T-cell (primary cell): ENCODE results near the gene TBX6. TPM values are rescaled to one million over a fixed set of nuclear protein-coding genes. Genes with fewer than 3 reads are reported as not detected.

Experiments used
- ATAC-seq, 4 experiments: fragments of 200-7000 bp in 3 of 4; fragments of 150-1000 bp in 1 of 4; cut with Tn5 transposase; replicated peaks in 1 of 4; 1 replicate in 3 of 4; 2 replicates in 1 of 4; pipeline ENCODE4 v1.10.0; 2021; ENCODE audit warnings: moderate library complexity in 3 of 4, mild to moderate bottlenecking in 2 of 4, moderate number of reproducible peaks in 1 of 4
- CTCF ChIA-PET, 2 donors: fragments of 300-600 bp; sonication (Branson Sonifier 250); formaldehyde crosslinking; loops; one replicate each; lab custom pipeline; 2022; ENCODE audit warnings: antibody characterized with exemption in 2 of 2; lab: Charles Lee
- POLR2A ChIA-PET, 2 donors: fragments of 300-600 bp; sonication (Branson Sonifier 250); formaldehyde crosslinking; loops; one replicate each; lab custom pipeline; 2022; ENCODE audit warnings: antibody characterized with exemption in 2 of 2; lab: Charles Lee
- DNase-seq, 35 experiments: peaks; one replicate each; pipeline versions ENCODE4 v3.0.0 to v3.0.0-alpha.2; 2013 to 2023
- H3K27ac ChIP-seq: one replicate; pipeline ENCODE4 v1.5.1; 2013; ENCODE audit warnings: low read length
- H3K27me3 ChIP-seq, 2 experiments: replicated peaks in 1 of 2; 1 replicate in 1 of 2; 2 replicates in 1 of 2; pipeline versions ENCODE4 v1.6.1 to v1.7.0; 2013; ENCODE audit warnings: low read length in 1 of 2, mixed read lengths in 1 of 2; ENCODE audit not compliant: control insufficient read depth in 2 of 2, insufficient read depth in 2 of 2; ENCODE audit errors: extremely low read depth in 1 of 2
- H3K36me3 ChIP-seq, 2 donors: 1 replicate in 1 of 2; 2 replicates in 1 of 2; pipeline versions ENCODE4 v1.6.1 to v1.7.0; 2013; ENCODE audit warnings: low read length in 1 of 2; ENCODE audit not compliant: control insufficient read depth in 2 of 2, insufficient read depth in 1 of 2; ENCODE audit errors: extremely low read depth in 1 of 2
- H3K4me1 ChIP-seq, 2 experiments: 1 replicate in 1 of 2; 2 replicates in 1 of 2; pipeline versions ENCODE4 v1.6.1 to v1.7.0; 2013; ENCODE audit warnings: low read length in 2 of 2, mixed read lengths in 1 of 2; ENCODE audit not compliant: insufficient read depth in 2 of 2, control insufficient read depth in 1 of 2; ENCODE audit errors: extremely low read depth in 1 of 2
- H3K4me3 ChIP-seq, 2 donors: 1 replicate in 1 of 2; 2 replicates in 1 of 2; pipeline versions ENCODE4 v1.5.1 to v1.7.0; 2013; ENCODE audit warnings: mild to moderate bottlenecking in 2 of 2, low read length in 1 of 2, moderate library complexity in 1 of 2; ENCODE audit not compliant: control insufficient read depth in 1 of 2; ENCODE audit errors: extremely low read depth in 1 of 2
- H3K9me3 ChIP-seq: 2 replicates; pipeline ENCODE4 v1.7.0; 2013
- H3K27ac Mint-ChIP-seq, 2 donors: one replicate each; pipeline ENCODE4 v1.8.0; 2020 to 2021; ENCODE audit warnings: mild to moderate bottlenecking in 2 of 2, mixed read lengths in 2 of 2
- H3K27me3 Mint-ChIP-seq, 2 donors: one replicate each; pipeline ENCODE4 v1.8.0; 2021 to 2022; ENCODE audit warnings: mixed read lengths in 2 of 2
- H3K36me3 Mint-ChIP-seq: one replicate; pipeline ENCODE4 v1.8.0; 2021; ENCODE audit warnings: mixed read lengths
- H3K4me1 Mint-ChIP-seq, 3 donors: one replicate each; pipeline ENCODE4 v1.8.0; 2020 to 2022; ENCODE audit warnings: mixed read lengths in 3 of 3, mild to moderate bottlenecking in 1 of 3
- H3K4me3 Mint-ChIP-seq, 3 donors: one replicate each; pipeline ENCODE4 v1.8.0; 2020 to 2022; ENCODE audit warnings: mild to moderate bottlenecking in 3 of 3, mixed read lengths in 3 of 3, moderate library complexity in 3 of 3
- H3K9me3 Mint-ChIP-seq, 3 donors: one replicate each; pipeline ENCODE4 v1.8.0; 2020 to 2022; ENCODE audit warnings: mixed read lengths in 3 of 3
- WGBS: methylation state at CpG from one replicate; pipeline ENCODE4 v1.1.5; 2013; ENCODE audit warnings: missing lambda C conversion rate; ENCODE audit not compliant: insufficient coverage; 5-methylcytosine and 5-hydroxymethylcytosine counted together
- total RNA-seq, 35 experiments: library from RNA in 6 of 35; stranded (reverse) in 6 of 35; fragments of 120-200 nt in 1 of 35; gene quantifications; one replicate each; pipeline versions ENCODE4 v1.2.1 to v1.2.4 and lab custom pipeline; 2013 to 2026

The TBX6 gene
- total RNA-seq, 5 donors from 2014 or later (not counting 1 experiment from before 2014, with no cell fraction given) = 1.4 to 2.0 (median 1.5) TPM

DNA sequence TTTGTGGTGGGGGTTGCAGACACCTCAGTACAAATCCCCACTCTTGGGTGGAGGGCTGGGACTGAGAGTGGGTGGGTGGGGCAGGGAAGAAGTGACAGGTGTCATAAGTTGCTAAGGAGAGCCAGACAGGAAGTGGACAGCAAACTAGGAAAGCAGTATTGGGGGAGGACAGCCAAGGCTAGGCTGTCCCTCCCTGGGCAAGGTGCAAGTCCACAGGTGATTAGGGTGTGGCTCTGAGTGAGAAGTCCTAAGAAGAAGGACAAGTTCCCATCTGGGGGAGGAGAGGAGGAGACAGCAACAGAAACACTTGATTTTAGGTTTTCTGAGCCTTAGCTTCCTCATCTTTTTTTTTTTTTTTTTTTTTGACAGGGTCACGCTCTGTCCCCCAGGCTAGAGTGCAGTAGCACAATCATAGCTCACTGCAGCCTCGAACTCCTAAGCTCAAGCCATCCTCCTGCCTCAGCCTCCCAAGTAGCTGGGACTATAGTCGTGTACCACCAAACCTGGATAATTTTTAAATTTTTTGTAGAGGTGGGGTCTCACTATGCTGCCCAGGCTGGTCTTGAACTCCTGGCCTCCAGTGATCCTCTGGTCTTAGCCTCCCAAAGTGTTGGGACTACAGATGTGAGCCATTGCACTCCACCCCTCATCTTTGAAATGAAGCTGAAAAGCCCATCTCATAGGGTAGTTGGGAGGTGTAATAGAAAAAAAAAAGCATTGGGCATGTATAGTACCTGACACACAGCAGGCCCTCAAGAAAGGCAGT, 28.8 kb upstream of the TBX6 start:
- Histone ChIP-seq H3K4me1 (peaks cover 9 to 35% of the 10 kb centered on the region in 2 experiments), H3K27me3 (no peaks in the 10 kb centered on the region), H3K27ac (no peak overlapping the region), H3K36me3 (peaks cover 8 to 33% of the 10 kb centered on the region in 2 donors), H3K9me3 (no peaks in the 10 kb centered on the region), H3K4me3 (no peak overlapping the region)
- Mint-ChIP-seq H3K9me3 (no peaks in the 10 kb centered on the region), H3K4me1 (peaks cover 24 to 28% (median 26%) of the 10 kb centered on the region in 3 donors), H3K4me3 (peak overlapping the region in 2 of 3 donors; percentile 17 to 27), H3K36me3 (peaks cover 13% of the 10 kb centered on the region), H3K27ac (peak overlapping the region; percentile 74 to 83), H3K27me3 (no peaks in the 10 kb centered on the region)
- no peak for DNase-seq
- POLR2A ChIA-PET = interaction anchor here in 1 of 2 donors (0.7 kb wide), 1 partner anchor 221 kb away, joined by 3 read pairs; no protein-coding TSS in a partner anchor
- no peak for ATAC-seq
- WGBS = no CpG with 5 or more reads among the region's 3 CpGs
- CTCF ChIA-PET = interaction anchor here in 1 of 2 donors (1.2 kb wide), 1 partner anchor 431 kb away, joined by 3 read pairs; no protein-coding TSS in a partner anchor

DNA sequence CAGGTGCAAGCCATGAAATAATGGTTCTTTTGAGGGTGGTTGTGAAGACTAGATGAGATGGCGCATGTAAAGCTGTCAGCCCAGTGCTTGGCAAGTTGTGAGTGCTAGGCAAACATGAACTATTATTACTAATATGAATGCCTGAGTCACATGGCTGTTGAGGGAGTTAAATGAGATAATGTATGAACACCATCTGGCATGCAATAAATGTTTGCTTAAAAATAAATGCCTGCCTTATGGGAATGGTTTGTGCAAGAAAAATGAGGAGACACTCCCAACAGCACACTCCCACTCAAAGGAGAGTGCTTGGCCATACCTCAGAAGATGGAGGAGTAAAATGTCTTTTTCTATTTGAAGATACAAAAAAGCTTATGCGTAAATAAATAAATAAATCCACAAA, 27.7 kb upstream of the TBX6 start:
- H3K4me3 Mint-ChIP-seq = no peak overlapping the region
- no CpG with 5 or more reads among the region's 2 CpGs for WGBS
- H3K27me3 ChIP-seq = no peaks in the 10 kb centered on the region
- H3K36me3 Mint-ChIP-seq = peaks cover 13% of the 10 kb centered on the region
- peaks cover 34 to 38% (median 37%) of the 10 kb centered on the region in 3 donors for H3K4me1 Mint-ChIP-seq
- ATAC-seq = no peak
- DNase-seq = no peak
- no peaks in the 10 kb centered on the region for H3K27me3 Mint-ChIP-seq
- no peaks in the 10 kb centered on the region for H3K9me3 Mint-ChIP-seq
- H3K27ac Mint-ChIP-seq = peak overlapping the region in 1 of 2 donors; percentile 56
- POLR2A ChIA-PET = interaction anchor here in 1 of 2 donors (0.7 kb wide), 1 partner anchor 222 kb away, joined by 3 read pairs; no protein-coding TSS in a partner anchor
- CTCF ChIA-PET = interaction anchor here in 1 of 2 donors (0.5 to 1.2 kb wide), 2 partner anchors 18 to 432 kb away, joined by 3 read pairs; no protein-coding TSS in a partner anchor
- H3K36me3 ChIP-seq = peaks cover 8 to 33% of the 10 kb centered on the region in 2 donors
- no peak overlapping the region for H3K27ac ChIP-seq
- no peaks in the 10 kb centered on the region for H3K9me3 ChIP-seq
- H3K4me3 ChIP-seq = no peak overlapping the region
- peaks cover 9 to 46% of the 10 kb centered on the region in 2 experiments for H3K4me1 ChIP-seq

DNA sequence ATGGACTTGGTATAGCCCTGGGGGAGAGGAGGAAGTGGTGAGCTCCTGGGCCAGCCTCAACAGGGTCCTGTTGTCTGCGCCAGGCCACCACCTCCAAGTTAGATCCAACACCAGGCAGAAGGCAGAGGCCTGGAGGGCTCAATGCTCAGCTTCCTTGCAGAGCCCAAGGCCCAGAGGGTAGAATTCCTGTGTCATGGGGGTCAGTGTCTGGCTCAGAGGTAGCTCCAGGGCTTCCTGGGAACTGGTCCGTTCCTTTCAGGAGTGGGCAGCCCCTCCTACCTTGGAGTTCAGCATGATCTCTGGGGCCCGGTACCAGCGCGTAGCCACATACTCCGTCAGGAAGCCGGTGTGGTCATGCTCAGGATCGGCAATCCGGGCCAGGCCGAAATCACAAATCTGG, 26.0 kb upstream of the TBX6 start:
- H3K36me3 Mint-ChIP-seq = peaks cover 15% of the 10 kb centered on the region
- Histone ChIP-seq H3K9me3 (no peaks in the 10 kb centered on the region), H3K27ac (no peak overlapping the region), H3K4me1 (peaks cover 7 to 55% of the 10 kb centered on the region in 2 experiments), H3K36me3 (peaks cover 8 to 33% of the 10 kb centered on the region in 2 donors), H3K4me3 (no peak overlapping the region), H3K27me3 (no peaks in the 10 kb centered on the region)
- ChIA-PET CTCF (no interaction called here), POLR2A (no interaction called here)
- H3K27ac Mint-ChIP-seq = no peak overlapping the region
- no peak for DNase-seq
- no peak overlapping the region for H3K4me3 Mint-ChIP-seq
- 99% methylated on average over 8 of the region's 10 CpGs for WGBS
- ATAC-seq = no peak
- no peaks in the 10 kb centered on the region for H3K9me3 Mint-ChIP-seq
- no peaks in the 10 kb centered on the region for H3K27me3 Mint-ChIP-seq
- H3K4me1 Mint-ChIP-seq = peaks cover 38 to 49% (median 41%) of the 10 kb centered on the region in 3 donors

DNA sequence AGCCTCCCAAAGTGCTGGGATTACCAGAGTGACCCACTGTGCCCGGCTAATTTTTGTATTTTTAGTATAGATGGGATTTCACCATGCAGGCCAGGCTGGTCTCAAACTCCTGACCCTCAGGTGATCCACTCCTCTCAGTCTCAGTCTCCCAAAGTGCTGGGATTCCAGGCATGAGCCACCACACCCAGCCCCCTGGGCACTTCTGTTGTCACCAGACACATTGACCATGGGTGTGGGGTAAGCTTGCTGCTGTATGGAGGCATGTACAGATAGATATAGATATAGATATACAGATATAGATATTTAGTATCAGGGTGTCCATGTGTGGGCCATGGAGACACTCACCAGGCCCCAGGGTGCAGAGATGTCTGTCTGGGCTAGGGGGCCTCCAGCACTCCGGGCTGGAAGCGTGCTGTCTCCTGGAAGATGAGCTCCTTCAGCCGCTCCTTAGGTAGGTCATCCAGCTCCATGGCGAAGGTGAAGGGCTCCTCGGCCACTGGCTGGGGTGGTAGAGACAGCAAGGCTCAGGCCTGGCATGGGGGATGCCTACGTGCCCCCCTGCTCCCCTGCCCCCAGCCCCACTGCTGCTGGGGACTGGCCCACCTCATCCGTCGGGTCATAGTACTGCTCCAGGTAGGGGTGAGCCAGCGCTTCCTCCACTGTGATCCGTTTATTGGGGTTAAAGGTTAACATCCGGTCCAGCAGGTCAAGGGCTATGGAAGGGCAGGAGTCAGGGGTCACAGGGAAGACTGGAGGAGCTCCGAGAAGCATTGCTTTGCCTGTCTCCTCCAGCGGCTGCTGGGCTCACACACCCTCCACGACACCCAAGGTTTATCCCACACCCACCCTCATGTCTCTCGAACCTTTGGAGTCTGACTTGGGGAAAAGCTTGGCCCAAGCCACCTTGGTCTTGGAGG, 24.8 kb upstream of the TBX6 start:
- Mint-ChIP-seq H3K4me3 (no peak overlapping the region), H3K27me3 (no peaks in the 10 kb centered on the region), H3K9me3 (no peaks in the 10 kb centered on the region), H3K36me3 (peaks cover 19% of the 10 kb centered on the region), H3K4me1 (peaks cover 29 to 42% (median 31%) of the 10 kb centered on the region in 3 donors), H3K27ac (no peak overlapping the region)
- 94% methylated on average over 4 of the region's 16 CpGs for WGBS
- DNase-seq (no peak), ATAC-seq (no peak)
- no peaks in the 10 kb centered on the region for H3K9me3 ChIP-seq
- H3K4me3 ChIP-seq = no peak overlapping the region
- H3K36me3 ChIP-seq = peaks cover 8 to 31% of the 10 kb centered on the region in 2 donors
- POLR2A ChIA-PET = interaction anchor here in 1 of 2 donors (0.6 to 0.7 kb wide), 2 partner anchors 9 to 70 kb away, joined by 4 to 9 read pairs; no protein-coding TSS in a partner anchor
- CTCF ChIA-PET = no interaction called here
- no peak overlapping the region for H3K27ac ChIP-seq
- no peaks in the 10 kb centered on the region for H3K27me3 ChIP-seq
- peaks cover 4 to 47% of the 10 kb centered on the region in 2 experiments for H3K4me1 ChIP-seq

DNA sequence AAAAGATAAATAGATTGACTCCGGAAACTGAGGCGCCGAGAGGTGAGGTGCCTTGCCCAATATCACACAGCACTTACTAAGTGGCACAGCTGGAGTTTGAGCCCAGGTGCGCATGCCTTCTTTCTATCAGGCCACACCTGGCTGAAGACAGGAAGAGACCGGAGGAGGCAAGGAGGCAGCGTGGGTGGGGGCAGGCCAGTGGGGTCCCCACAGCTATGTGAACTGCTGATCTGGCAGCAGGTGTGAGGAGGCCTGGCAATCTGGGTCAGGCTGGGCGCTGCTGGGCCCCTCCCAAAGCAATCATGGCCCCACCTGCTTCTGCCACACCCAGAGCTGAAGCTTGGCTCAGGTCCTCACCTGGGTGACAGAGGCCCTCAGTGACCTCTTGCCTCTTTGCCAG, 23.5 kb upstream of the TBX6 start:
- H3K4me3 Mint-ChIP-seq = peak overlapping the region in 1 of 3 donors; percentile 28

More for the DNA sequence above, 23.5 kb upstream of the TBX6 start:
- ATAC-seq = peak in 3 of 4 experiments; percentile 40 to 64 (median 48)
- peaks cover 13 to 34% of the 10 kb centered on the region in 2 donors for H3K36me3 ChIP-seq
- peak in 4 of 35 experiments; percentile 25 to 34 (median 28) for DNase-seq
- H3K4me3 ChIP-seq = no peak overlapping the region
- Mint-ChIP-seq H3K9me3 (no peaks in the 10 kb centered on the region), H3K36me3 (peaks cover 17% of the 10 kb centered on the region), H3K27me3 (no peaks in the 10 kb centered on the region), H3K4me1 (peaks cover 19 to 36% (median 26%) of the 10 kb centered on the region in 3 donors), H3K27ac (peak overlapping the region; percentile 79 to 84)
- H3K9me3 ChIP-seq = no peaks in the 10 kb centered on the region
- POLR2A ChIA-PET = no interaction called here
- CTCF ChIA-PET = interaction anchor here in 1 of 2 donors (0.6 to 0.7 kb wide), 3 partner anchors 65 to 402 kb away, joined by 4 to 10 read pairs (median 4); no protein-coding TSS in a partner anchor
- peaks cover under 1 to 40% of the 10 kb centered on the region in 2 experiments for H3K4me1 ChIP-seq
- 57% methylated on average over 4 of the region's 7 CpGs for WGBS
- no peaks in the 10 kb centered on the region for H3K27me3 ChIP-seq
- H3K27ac ChIP-seq = peak overlapping the region; percentile 55
